Peyer's patch (tissue), 4 donors: ENCODE data around the gene MEF2C. TPM values are rescaled to one million over a fixed set of nuclear protein-coding genes. Genes with fewer than 3 reads are reported as not detected.

Experiments
- DNase-seq, 3 donors: peaks; one replicate each; pipeline ENCODE4 v3.0.0-alpha.2; 2017 to 2019
- H3K27ac ChIP-seq, 4 donors: fragments of 200-600 bp; sonication (generic); one replicate each; pipeline ENCODE4 v1.5.1; 2016 to 2019
- H3K27me3 ChIP-seq, 2 donors: fragments of 200-600 bp; sonication (generic); one replicate each; pipeline ENCODE4 v1.5.1; 2019
- H3K36me3 ChIP-seq, 3 donors: fragments of 200-600 bp; sonication (generic); one replicate each; pipeline ENCODE4 v1.5.1; 2016 to 2019
- H3K4me1 ChIP-seq, 4 donors: fragments of 200-600 bp; sonication (generic); one replicate each; pipeline ENCODE4 v1.5.1; 2016 to 2019
- H3K4me3 ChIP-seq, 4 donors: fragments of 200-600 bp; sonication (generic); 1 replicate in 3 of 4; 2 replicates in 1 of 4; pipeline ENCODE4 v1.5.1; 2016 to 2019; ENCODE audit warnings: mild to moderate bottlenecking in 1 of 4
- H3K9me3 ChIP-seq, 4 donors: fragments of 200-600 bp; sonication (generic); one replicate each; pipeline ENCODE4 v1.5.1; 2016 to 2019; ENCODE audit warnings: mild to moderate bottlenecking in 1 of 4
- CTCF ChIP-seq, 6 experiments: fragments of 450-650 bp in 4 of 6; fragments of 200-600 bp in 2 of 6; sonication (generic) in 1 of 6; IDR thresholded peaks; one replicate each; pipeline ENCODE4 v1.5.1; 2017 to 2019; ENCODE audit warnings: antibody characterized with exemption in 6 of 6, mild to moderate bottlenecking in 3 of 6, moderate library complexity in 1 of 6
- POLR2A ChIP-seq, 2 donors: fragments of 450-650 bp; IDR thresholded peaks; one replicate each; pipeline ENCODE4 v1.5.1; 2017; ENCODE audit warnings: antibody characterized with exemption in 2 of 2, mild to moderate bottlenecking in 2 of 2, moderate library complexity in 2 of 2
- total RNA-seq, 4 donors: library from RNA; depleted of rRNA; stranded (reverse); fragments of >200 nt; gene quantifications; one replicate each; pipeline ENCODE4 v1.1.0, GENCODE V29; 2016

MEF2C gene
- total RNA-seq, 4 donors from 2014 or later = 5.4 to 137 (median 14.4) TPM

- H3K36me3 ChIP-seq = no peaks in the 10 kb centered on the region
- TF ChIP-seq POLR2A (IDR thresholded peaks at IDR 0.05) (no peak), CTCF (IDR thresholded peaks at IDR 0.05) (no peak)
- H3K27ac ChIP-seq = peak overlapping the region in 1 of 4 donors; percentile 6
- DNase-seq = no peak
- no peaks in the 10 kb centered on the region for H3K27me3 ChIP-seq
- no peaks in the 10 kb centered on the region for H3K4me1 ChIP-seq
- no peaks in the 10 kb centered on the region for H3K9me3 ChIP-seq
- H3K4me3 ChIP-seq = no peak overlapping the region
These were observed 7.4 kb downstream of the MEF2C start for GRCh38 chr5:88875341-88876234.

GRCh38 chr5:88873447-88873846 lies 9.5 kb downstream of the MEF2C start:
- TF ChIP-seq CTCF (IDR thresholded peaks at IDR 0.05) = no peak
- no peak for TF ChIP-seq POLR2A (IDR thresholded peaks at IDR 0.05)
- Histone ChIP-seq H3K27me3 (no peaks in the 10 kb centered on the region), H3K4me1 (no peaks in the 10 kb centered on the region), H3K36me3 (no peaks in the 10 kb centered on the region), H3K27ac (no peak overlapping the region), H3K9me3 (no peaks in the 10 kb centered on the region), H3K4me3 (no peak overlapping the region)
- no peak for DNase-seq

- Histone ChIP-seq H3K4me3 (no peak overlapping the region), H3K4me1 (no peaks in the 10 kb centered on the region), H3K9me3 (no peaks in the 10 kb centered on the region), H3K27ac (no peak overlapping the region), H3K36me3 (no peaks in the 10 kb centered on the region), H3K27me3 (no peaks in the 10 kb centered on the region)
- no peak for DNase-seq
- TF ChIP-seq POLR2A (IDR thresholded peaks at IDR 0.05) (no peak), CTCF (IDR thresholded peaks at IDR 0.05) (no peak)
These were observed 10.0 kb downstream of the MEF2C start for GRCh38 chr5:88872971-88873370.

- Histone ChIP-seq H3K27me3 (no peaks in the 10 kb centered on the region), H3K4me1 (no peaks in the 10 kb centered on the region), H3K27ac (no peak overlapping the region), H3K36me3 (no peaks in the 10 kb centered on the region), H3K4me3 (no peak overlapping the region), H3K9me3 (no peaks in the 10 kb centered on the region)
- no peak for TF ChIP-seq CTCF (IDR thresholded peaks at IDR 0.05)
- no peak for DNase-seq
These were observed 12.7 kb downstream of the MEF2C start for GRCh38 chr5:88870285-88870684.

- H3K9me3 ChIP-seq = no peaks in the 10 kb centered on the region
- TF ChIP-seq CTCF (IDR thresholded peaks at IDR 0.05) (no peak), POLR2A (IDR thresholded peaks at IDR 0.05) (no peak)
- DNase-seq = no peak
- no peak overlapping the region for H3K4me3 ChIP-seq
- no peaks in the 10 kb centered on the region for H3K36me3 ChIP-seq
- H3K4me1 ChIP-seq = no peaks in the 10 kb centered on the region
- H3K27ac ChIP-seq = no peak overlapping the region
- no peaks in the 10 kb centered on the region for H3K27me3 ChIP-seq
These were observed 14.4 kb downstream of the MEF2C start for GRCh38 chr5:88868468-88869068.
